ENCODE measurements around the gene AGPAT4.

AGPAT4 gene

GRCh38 chr6:161279677-161280415 lies 6.0 kb upstream of the AGPAT4 start:
- H3K4me3 ChIP-seq (ENCODE audit: low read depth in 1 of 2, low read length in 2 of 2): no peak overlapping the region
- no peaks in the 10 kb centered on the region for H3K4me1 ChIP-seq (ENCODE audit: control insufficient read depth in 1 of 2, insufficient read depth in 2 of 2, low read length in 2 of 2)
- H3K36me3 ChIP-seq (ENCODE audit: control insufficient read depth in 1 of 2, insufficient read depth in 2 of 2, low read length in 2 of 2): no peaks in the 10 kb centered on the region
- H3K27me3 ChIP-seq (ENCODE audit: low read depth, low read length): no peaks in the 10 kb centered on the region
- H3K9me3 ChIP-seq (ENCODE audit: control insufficient read depth in 1 of 2, low read length in 2 of 2): peaks cover 0 to 6% of the 10 kb centered on the region in 2 donors
- H3K27ac ChIP-seq (ENCODE audit: low read length): no peak overlapping the region

GRCh38 chr6:161276605-161277155 lies 2.8 kb upstream of the AGPAT4 start:
- H3K4me1 ChIP-seq (ENCODE audit: control insufficient read depth in 1 of 2, insufficient read depth in 2 of 2, low read length in 2 of 2): peaks cover 5 to 7% of the 10 kb centered on the region in 2 donors
- no peak overlapping the region for H3K4me3 ChIP-seq (ENCODE audit: low read depth in 1 of 2, low read length in 2 of 2)
- H3K27me3 ChIP-seq (ENCODE audit: low read depth, low read length): no peaks in the 10 kb centered on the region
- peaks cover 0 to 6% of the 10 kb centered on the region in 2 donors for H3K9me3 ChIP-seq (ENCODE audit: control insufficient read depth in 1 of 2, low read length in 2 of 2)
- H3K36me3 ChIP-seq (ENCODE audit: control insufficient read depth in 1 of 2, insufficient read depth in 2 of 2, low read length in 2 of 2): no peaks in the 10 kb centered on the region
- no peak overlapping the region for H3K27ac ChIP-seq (ENCODE audit: low read length)

- no peaks in the 10 kb centered on the region for H3K36me3 ChIP-seq (ENCODE audit: control insufficient read depth in 1 of 2, insufficient read depth in 2 of 2, low read length in 2 of 2)
- H3K9me3 ChIP-seq (ENCODE audit: control insufficient read depth in 1 of 2, low read length in 2 of 2): no peaks in the 10 kb centered on the region
- no peak overlapping the region for H3K4me3 ChIP-seq (ENCODE audit: low read depth in 1 of 2, low read length in 2 of 2)
- H3K4me1 ChIP-seq (ENCODE audit: control insufficient read depth in 1 of 2, insufficient read depth in 2 of 2, low read length in 2 of 2): peaks cover 5 to 7% of the 10 kb centered on the region in 2 donors
- no peaks in the 10 kb centered on the region for H3K27me3 ChIP-seq (ENCODE audit: low read depth, low read length)
- H3K27ac ChIP-seq (ENCODE audit: low read length): no peak overlapping the region
Measured at GRCh38 chr6:161274898-161275297, 1.0 kb upstream of the AGPAT4 start.

GRCh38 chr6:161274488-161274858 lies 612 bp upstream of the AGPAT4 start:
- Histone ChIP-seq H3K36me3 (ENCODE audit: control insufficient read depth in 1 of 2, insufficient read depth in 2 of 2, low read length in 2 of 2) (no peaks in the 10 kb centered on the region), H3K4me1 (ENCODE audit: control insufficient read depth in 1 of 2, insufficient read depth in 2 of 2, low read length in 2 of 2) (peaks cover 5 to 7% of the 10 kb centered on the region in 2 donors), H3K27me3 (ENCODE audit: low read depth, low read length) (no peaks in the 10 kb centered on the region), H3K27ac (ENCODE audit: low read length) (peak overlapping the region; percentile 26), H3K4me3 (ENCODE audit: low read depth in 1 of 2, low read length in 2 of 2) (peak overlapping the region; percentile 69 to 80), H3K9me3 (ENCODE audit: control insufficient read depth in 1 of 2, low read length in 2 of 2) (no peaks in the 10 kb centered on the region)

GRCh38 chr6:161273274-161273751 lies 548 bp downstream of the AGPAT4 start:
- Histone ChIP-seq H3K36me3 (ENCODE audit: control insufficient read depth in 1 of 2, insufficient read depth in 2 of 2, low read length in 2 of 2) (no peaks in the 10 kb centered on the region), H3K9me3 (ENCODE audit: control insufficient read depth in 1 of 2, low read length in 2 of 2) (no peaks in the 10 kb centered on the region), H3K27me3 (ENCODE audit: low read depth, low read length) (no peaks in the 10 kb centered on the region), H3K27ac (ENCODE audit: low read length) (no peak overlapping the region), H3K4me3 (ENCODE audit: low read depth in 1 of 2, low read length in 2 of 2) (peak overlapping the region; percentile 69 to 80), H3K4me1 (ENCODE audit: control insufficient read depth in 1 of 2, insufficient read depth in 2 of 2, low read length in 2 of 2) (peaks cover 5 to 7% of the 10 kb centered on the region in 2 donors)

- Histone ChIP-seq H3K4me1 (ENCODE audit: control insufficient read depth in 1 of 2, insufficient read depth in 2 of 2, low read length in 2 of 2) (peaks cover 5 to 7% of the 10 kb centered on the region in 2 donors), H3K4me3 (ENCODE audit: low read depth in 1 of 2, low read length in 2 of 2) (peak overlapping the region; percentile 69 to 80), H3K27ac (ENCODE audit: low read length) (no peak overlapping the region), H3K36me3 (ENCODE audit: control insufficient read depth in 1 of 2, insufficient read depth in 2 of 2, low read length in 2 of 2) (no peaks in the 10 kb centered on the region), H3K9me3 (ENCODE audit: control insufficient read depth in 1 of 2, low read length in 2 of 2) (no peaks in the 10 kb centered on the region), H3K27me3 (ENCODE audit: low read depth, low read length) (no peaks in the 10 kb centered on the region)
Measured at GRCh38 chr6:161272635-161273273, 1.1 kb downstream of the AGPAT4 start.

GRCh38 chr6:161271343-161272030 lies 2.4 kb downstream of the AGPAT4 start:
- H3K4me1 ChIP-seq (ENCODE audit: control insufficient read depth in 1 of 2, insufficient read depth in 2 of 2, low read length in 2 of 2): peaks cover 5 to 7% of the 10 kb centered on the region in 2 donors
- H3K4me3 ChIP-seq (ENCODE audit: low read depth in 1 of 2, low read length in 2 of 2): no peak overlapping the region
- H3K9me3 ChIP-seq (ENCODE audit: control insufficient read depth in 1 of 2, low read length in 2 of 2): no peaks in the 10 kb centered on the region
- no peaks in the 10 kb centered on the region for H3K36me3 ChIP-seq (ENCODE audit: control insufficient read depth in 1 of 2, insufficient read depth in 2 of 2, low read length in 2 of 2)
- no peaks in the 10 kb centered on the region for H3K27me3 ChIP-seq (ENCODE audit: low read depth, low read length)
- no peak overlapping the region for H3K27ac ChIP-seq (ENCODE audit: low read length)

- Histone ChIP-seq H3K27ac (ENCODE audit: low read length) (no peak overlapping the region), H3K4me1 (ENCODE audit: control insufficient read depth in 1 of 2, insufficient read depth in 2 of 2, low read length in 2 of 2) (peaks cover 5 to 7% of the 10 kb centered on the region in 2 donors), H3K9me3 (ENCODE audit: control insufficient read depth in 1 of 2, low read length in 2 of 2) (no peaks in the 10 kb centered on the region), H3K27me3 (ENCODE audit: low read depth, low read length) (no peaks in the 10 kb centered on the region), H3K4me3 (ENCODE audit: low read depth in 1 of 2, low read length in 2 of 2) (no peak overlapping the region), H3K36me3 (ENCODE audit: control insufficient read depth in 1 of 2, insufficient read depth in 2 of 2, low read length in 2 of 2) (no peaks in the 10 kb centered on the region)
Measured at GRCh38 chr6:161270116-161270515, 3.7 kb downstream of the AGPAT4 start.

- no peaks in the 10 kb centered on the region for H3K9me3 ChIP-seq (ENCODE audit: control insufficient read depth in 1 of 2, low read length in 2 of 2)
- H3K27ac ChIP-seq (ENCODE audit: low read length): no peak overlapping the region
- peaks cover 5 to 7% of the 10 kb centered on the region in 2 donors for H3K4me1 ChIP-seq (ENCODE audit: control insufficient read depth in 1 of 2, insufficient read depth in 2 of 2, low read length in 2 of 2)
- no peak overlapping the region for H3K4me3 ChIP-seq (ENCODE audit: low read depth in 1 of 2, low read length in 2 of 2)
- H3K36me3 ChIP-seq (ENCODE audit: control insufficient read depth in 1 of 2, insufficient read depth in 2 of 2, low read length in 2 of 2): no peaks in the 10 kb centered on the region
- no peaks in the 10 kb centered on the region for H3K27me3 ChIP-seq (ENCODE audit: low read depth, low read length)
Measured at GRCh38 chr6:161269310-161269709, 4.6 kb downstream of the AGPAT4 start.

- Histone ChIP-seq H3K4me1 (ENCODE audit: control insufficient read depth in 1 of 2, insufficient read depth in 2 of 2, low read length in 2 of 2) (peaks cover 5 to 7% of the 10 kb centered on the region in 2 donors), H3K27ac (ENCODE audit: low read length) (no peak overlapping the region), H3K4me3 (ENCODE audit: low read depth in 1 of 2, low read length in 2 of 2) (no peak overlapping the region), H3K27me3 (ENCODE audit: low read depth, low read length) (no peaks in the 10 kb centered on the region), H3K9me3 (ENCODE audit: control insufficient read depth in 1 of 2, low read length in 2 of 2) (no peaks in the 10 kb centered on the region), H3K36me3 (ENCODE audit: control insufficient read depth in 1 of 2, insufficient read depth in 2 of 2, low read length in 2 of 2) (no peaks in the 10 kb centered on the region)
Measured at GRCh38 chr6:161268531-161269210, 5.2 kb downstream of the AGPAT4 start.

Data from muscle layer of duodenum (tissue), 2 donors.